CD4-positive, alpha-beta T cell treated with Interleukin-6 at 100 ng/mL for 8 hours (primary cell): ENCODE data around the gene SPEM2.

ENCODE experiments used
- DNase-seq: peaks from one replicate; pipeline ENCODE4 v3.0.0-alpha.2; 2020; ENCODE audit warnings: mixed read lengths, low spot score

The SPEM2 gene

GRCh38 chr17:7403977-7404736 is 21.3 kb upstream of the SPEM2 start, which contains the start of gene TMEM256:
Gene TMEM256, minus strand, starts transcription at chr17:7404097. Its CDS starts 13 bp downstream, at chr17:7404084.
- peak; percentile 97 for DNase-seq

DNA sequence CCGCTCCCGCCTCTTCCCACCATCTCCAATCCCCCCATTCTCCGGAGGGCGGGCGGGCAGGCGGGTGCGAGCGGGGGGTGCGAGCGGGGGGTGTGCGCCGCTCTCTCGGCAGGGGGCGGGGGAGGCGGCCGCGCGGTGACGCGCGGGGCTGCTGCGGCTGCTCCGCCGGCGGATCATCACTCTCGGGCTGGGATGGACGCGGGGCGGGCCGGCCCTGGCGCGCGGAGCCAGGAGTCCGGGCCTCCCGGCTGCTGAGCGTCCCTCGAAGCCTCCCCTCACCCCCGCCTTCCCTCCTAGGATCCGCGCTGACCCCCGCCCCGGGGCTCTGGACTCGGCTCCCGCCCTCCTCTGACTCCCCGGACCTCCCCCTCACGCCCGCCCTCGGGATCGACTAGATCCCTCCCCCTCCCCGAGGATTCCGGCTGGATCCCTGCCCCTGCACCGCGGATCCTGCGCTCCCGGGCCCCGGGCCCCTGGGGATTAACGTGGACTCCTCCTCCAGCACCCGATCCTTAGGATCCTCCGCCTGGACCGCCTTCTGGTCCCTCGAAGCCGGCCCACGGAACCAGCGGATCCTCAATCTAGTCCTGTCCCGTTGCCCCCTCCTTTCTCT is 20.6 kb upstream of the SPEM2 start:
- peak; percentile 59 for DNase-seq

- DNase-seq: no peak
Observed at GRCh38 chr17:7405350-7406234, 19.8 kb upstream of the SPEM2 start.

- no peak for DNase-seq
Observed at GRCh38 chr17:7406235-7406825, 19.1 kb upstream of the SPEM2 start.

- no peak for DNase-seq
Observed at GRCh38 chr17:7407082-7407481, 18.3 kb upstream of the SPEM2 start.

DNA sequence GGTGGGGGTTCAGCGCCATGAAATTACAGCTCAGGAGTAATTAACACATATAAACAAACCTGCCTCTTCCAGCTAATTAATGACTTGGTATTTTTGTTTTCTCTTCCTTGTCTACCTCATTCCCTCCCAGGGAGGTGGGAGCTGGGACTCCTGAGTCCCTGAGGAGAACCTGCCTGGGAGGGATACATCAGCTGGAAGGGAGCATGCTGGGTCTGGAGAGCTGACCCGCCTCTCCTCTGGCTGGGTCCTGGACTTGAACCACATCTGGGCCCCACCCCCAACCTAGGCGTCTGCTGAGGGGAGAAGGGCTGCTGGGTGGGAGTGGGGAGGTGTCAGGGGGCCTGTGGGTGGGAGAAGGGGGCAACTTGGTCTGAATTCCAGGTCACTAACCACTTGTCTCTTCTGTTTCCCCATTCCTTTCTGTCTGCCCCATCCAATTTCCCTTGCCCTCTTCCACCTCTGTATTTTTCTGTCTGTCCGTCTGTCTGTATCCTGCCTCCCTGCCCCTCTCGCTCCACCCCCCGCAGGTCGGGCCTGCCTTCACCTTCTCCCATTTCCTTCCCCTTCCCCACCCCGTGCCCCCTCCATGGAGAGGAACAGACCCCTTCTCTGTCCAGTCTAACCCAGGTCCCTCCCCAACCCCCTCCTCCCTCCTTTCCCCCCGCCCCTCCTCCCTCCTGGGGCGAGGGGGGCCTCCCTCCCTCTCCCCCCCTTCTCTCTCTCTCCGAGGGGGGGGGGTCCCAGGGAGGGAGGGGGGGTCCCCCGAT is 17.7 kb upstream of the SPEM2 start, which contains the start of gene NLGN2:
TSS of gene NLGN2 (plus strand) at position 361 of the 767 bp plus-strand sequence. CDS start 411 bp downstream, outside the sequence.
- no peak for DNase-seq

GRCh38 chr17:7408252-7408727 is 17.1 kb upstream of the SPEM2 start:
- peak; percentile 30 for DNase-seq

DNA sequence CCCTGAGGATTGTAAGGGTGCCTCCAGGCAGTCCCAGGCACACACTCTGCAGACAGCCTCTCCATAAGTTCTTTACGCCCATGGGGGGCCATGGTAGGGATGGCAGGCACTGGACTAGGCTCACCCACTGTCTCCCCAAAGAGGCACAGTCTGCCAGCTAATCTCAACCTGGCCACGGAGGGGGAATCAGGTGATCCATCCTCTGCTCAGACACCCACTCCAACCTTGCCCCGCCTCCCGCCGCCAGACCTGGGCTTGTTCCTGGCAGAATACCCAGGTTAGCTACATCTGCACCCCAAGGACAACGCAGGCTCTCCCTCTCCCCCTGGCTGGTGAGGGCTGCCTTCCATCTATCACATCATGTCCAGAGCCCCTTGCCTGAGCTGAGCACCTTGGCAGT is 16.6 kb upstream of the SPEM2 start:
- no peak for DNase-seq

DNA sequence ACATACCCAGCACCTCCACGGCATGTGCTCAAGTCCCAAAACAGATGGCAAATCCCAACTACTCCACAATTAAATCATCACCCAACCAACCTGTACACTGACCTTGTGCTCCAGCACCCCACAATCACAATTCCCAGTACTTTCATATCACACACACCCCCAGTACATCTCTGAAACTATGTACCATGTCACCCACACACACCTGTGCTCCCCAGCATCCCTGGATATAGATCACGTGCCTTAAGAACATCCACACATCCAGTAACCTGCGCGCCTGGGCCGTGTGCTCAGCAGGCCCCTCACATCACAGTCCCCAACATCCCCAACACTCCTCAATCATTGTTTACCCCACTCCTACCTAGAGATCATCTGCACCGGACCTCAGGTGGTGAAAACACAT is 15.7 kb upstream of the SPEM2 start:
- no peak for DNase-seq

DNA sequence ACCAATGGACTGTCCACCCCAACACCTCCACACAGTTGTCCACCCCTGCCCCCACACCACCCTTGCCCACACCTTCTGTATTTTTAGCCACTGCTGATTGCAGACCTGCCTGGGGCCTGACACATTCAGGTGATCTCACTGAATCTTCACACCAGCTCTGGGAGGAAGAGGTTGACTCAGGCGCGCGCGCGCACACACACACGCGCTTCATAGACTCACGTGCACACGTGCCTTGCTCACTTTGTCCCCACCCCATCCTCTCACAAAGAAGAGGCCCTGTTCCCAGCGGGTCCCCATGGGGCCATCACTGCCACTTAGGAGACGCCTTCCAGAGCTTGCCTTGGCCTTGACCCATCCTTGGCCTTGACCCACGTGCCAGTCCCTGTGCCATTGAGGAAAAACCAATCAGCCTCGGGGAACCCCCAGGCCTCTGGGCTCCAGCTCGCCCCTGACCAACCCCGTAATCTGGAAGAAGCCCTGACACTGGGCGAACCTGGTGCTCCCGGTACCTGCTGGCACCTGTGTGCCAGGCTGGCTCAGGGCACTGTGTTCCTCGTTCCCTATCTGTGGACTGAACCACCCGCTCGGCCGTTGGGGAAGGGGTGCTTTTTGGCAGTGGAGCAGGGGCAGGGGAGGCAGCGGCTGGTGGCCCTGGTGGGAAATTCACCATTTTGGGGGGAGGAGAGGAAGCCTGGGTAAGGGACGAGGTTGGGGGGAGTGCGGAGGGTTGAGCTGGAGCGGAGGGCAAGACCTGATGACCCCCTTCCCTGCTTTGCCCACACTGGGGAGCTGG is 14.6 kb upstream of the SPEM2 start:
- no peak for DNase-seq

DNA sequence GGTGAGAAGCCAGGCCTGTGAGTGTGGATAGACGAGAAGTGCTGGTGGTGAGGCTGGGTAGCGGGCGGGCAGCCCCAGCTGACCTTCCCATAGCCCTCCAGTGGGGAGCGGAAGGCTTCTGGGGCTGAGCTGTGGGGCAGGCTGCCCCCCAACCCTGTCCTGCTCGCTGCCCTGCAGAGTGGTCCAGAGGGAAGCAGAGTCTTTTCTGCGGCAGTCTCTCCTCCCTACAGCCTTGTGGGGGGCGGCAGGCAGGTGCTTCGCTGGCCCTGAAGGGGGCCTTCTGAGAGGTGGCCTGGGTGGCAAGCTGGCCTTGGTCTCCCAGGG is 14.0 kb upstream of the SPEM2 start:
- DNase-seq: no peak

DNA sequence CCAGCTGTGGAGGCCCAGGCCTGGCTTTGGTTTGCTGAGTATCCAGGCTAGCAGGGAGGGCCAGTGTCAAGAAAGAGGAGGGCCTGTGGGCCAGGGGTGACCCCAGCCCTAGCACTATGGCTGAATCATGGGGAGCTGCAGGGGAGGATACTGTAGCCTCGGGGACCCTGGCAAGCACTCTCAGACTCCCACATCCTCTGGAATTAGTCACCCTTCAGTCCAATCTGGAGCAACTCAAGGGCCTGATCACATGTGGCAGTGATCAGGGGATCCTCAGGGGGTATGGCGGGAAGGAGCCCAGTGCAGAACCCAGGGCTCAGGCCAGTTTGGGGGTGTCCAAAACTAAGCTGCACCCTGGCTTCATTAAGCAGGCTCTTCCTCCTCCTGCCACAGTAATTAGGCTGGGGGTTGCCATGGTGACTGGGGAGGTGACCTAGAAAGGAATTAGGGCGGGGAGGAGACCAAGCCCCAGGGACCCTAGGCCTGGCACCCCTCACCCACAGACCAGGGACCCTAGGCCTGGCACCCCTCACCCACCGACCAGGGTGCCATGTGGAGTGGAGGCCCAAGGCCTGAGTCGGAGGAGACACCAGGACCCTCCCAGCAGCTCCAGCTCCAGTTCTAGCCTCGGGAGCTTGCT is 11.9 kb upstream of the SPEM2 start:
- no peak for DNase-seq

DNA sequence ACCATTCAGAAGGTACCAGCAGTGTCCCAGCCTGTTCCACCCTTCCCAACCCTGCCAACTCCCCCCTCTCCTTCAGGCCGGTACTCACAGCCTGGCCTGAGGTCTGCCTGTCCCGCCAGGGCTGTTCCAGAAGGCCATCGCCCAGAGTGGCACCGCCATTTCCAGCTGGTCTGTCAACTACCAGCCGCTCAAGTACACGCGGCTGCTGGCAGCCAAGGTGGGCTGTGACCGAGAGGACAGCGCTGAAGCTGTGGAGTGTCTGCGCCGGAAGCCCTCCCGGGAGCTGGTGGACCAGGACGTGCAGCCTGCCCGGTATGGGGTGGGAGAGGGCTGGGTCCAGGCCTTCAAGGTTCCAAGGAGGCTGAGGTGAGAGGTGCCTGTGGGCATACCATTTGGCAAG is 10.6 kb upstream of the SPEM2 start:
- DNase-seq: no peak

- no peak for DNase-seq
Observed at GRCh38 chr17:7415784-7416183, 9.6 kb upstream of the SPEM2 start.

- no peak for DNase-seq
Observed at GRCh38 chr17:7416323-7416722, 9.1 kb upstream of the SPEM2 start.

DNA sequence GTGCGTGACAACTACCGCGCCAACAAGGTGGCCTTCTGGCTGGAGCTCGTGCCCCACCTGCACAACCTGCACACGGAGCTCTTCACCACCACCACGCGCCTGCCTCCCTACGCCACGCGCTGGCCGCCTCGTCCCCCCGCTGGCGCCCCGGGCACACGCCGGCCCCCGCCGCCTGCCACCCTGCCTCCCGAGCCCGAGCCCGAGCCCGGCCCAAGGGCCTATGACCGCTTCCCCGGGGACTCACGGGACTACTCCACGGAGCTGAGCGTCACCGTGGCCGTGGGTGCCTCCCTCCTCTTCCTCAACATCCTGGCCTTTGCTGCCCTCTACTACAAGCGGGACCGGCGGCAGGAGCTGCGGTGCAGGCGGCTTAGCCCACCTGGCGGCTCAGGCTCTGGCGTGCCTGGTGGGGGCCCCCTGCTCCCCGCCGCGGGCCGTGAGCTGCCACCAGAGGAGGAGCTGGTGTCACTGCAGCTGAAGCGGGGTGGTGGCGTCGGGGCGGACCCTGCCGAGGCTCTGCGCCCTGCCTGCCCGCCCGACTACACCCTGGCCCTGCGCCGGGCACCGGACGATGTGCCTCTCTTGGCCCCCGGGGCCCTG is 8.3 kb upstream of the SPEM2 start:
- DNase-seq: no peak

DNA sequence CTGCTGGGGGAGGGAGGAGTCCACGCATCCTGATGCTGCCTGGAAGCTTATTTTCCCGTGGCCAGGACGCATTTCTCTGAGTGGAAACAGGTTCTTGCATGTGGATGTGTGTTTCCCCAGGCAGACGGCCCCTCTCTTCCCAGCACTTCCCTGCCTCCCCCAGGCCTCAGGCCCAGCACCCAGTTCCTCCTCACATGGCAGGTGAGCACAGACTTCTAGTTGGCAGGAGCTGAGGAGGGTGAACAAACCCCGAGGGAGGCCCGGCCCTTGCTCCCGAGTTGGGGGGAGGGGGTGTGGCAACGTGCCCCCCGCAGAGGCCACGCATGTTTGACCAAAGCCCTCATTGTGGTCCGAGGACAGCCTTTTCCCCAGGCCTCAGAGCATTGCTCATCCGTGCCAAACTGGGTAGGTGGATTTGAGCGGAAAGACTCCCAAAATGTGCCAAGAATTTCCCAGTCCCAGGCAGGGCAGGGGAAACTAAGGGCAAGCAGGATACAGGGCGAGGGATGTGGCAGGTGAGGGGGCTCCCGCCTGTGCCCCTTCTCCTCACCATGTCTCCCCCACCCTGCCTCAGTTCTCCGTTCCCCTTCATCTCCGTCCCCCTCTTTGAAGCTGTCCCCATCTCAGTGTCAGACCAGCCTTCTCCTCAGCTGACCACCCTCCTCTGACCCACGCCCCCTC is 6.8 kb upstream of the SPEM2 start:
- DNase-seq: no peak

DNA sequence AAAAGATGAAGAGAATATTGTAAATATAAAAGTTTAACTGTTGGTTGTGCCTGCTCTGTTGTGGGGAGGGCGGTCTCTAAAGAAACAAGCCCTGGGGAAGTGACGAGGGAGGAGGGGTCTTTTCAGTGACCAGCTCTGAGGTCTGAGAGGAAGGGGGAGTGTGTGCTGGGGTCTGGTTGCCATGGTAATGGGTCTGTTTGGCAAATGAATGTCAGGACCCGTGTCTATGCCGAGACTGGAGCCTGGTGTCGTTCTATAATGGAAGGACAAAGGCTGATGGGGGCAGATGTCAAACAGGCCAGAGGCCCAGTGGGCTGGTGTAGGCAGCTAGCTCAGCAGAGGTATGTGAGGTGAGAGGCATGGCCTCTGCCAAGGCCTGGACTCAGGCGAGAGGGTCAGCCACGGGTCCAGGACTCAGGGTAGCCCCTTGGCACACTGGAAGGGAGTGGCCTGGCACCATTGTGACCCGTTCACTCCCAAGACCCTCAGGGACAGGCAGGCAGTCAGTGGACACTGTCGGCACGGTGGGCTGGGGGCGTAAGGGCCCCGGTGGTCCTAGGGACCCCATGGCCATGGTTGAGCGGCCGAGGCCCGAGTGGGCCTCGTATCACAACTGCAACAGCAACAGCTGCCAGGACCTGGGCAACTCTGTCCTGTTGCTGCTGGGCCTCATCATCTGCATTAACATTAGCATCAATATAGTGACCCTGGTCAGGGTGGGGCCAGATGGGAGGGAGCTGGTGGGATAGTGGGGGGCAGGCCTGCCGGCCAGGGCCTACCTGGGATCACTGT is 5.4 kb upstream of the SPEM2 start, which contains the start of gene SPEM1:
TSS of gene SPEM1 (plus strand) at position 506 of the 792 bp plus-strand sequence. CDS start at position 567, 61 bp downstream.
- DNase-seq: no peak
